A673 (cell line): ENCODE results near the gene RNF44. TPM values are rescaled to one million over a fixed set of nuclear protein-coding genes. Genes with fewer than 3 reads are reported as not detected.

Experiments used
- BruUV-seq: library from RNA; stranded (reverse); fragments of 400-500 nt; replicated peaks from 2 replicates; lab custom pipeline; 2021; lab: Mats Ljungman, UMichigan
- CTCF ChIA-PET: fragments of 300-600 bp; sonication (Branson Sonifier 250); formaldehyde crosslinking; loops from one replicate; lab custom pipeline; 2022; ENCODE audit warnings: antibody characterized with exemption; lab: Charles Lee
- POLR2A ChIA-PET: fragments of 300-600 bp; sonication (Branson Sonifier 250); formaldehyde crosslinking; loops from one replicate; lab custom pipeline; 2022; ENCODE audit warnings: antibody characterized with exemption; ENCODE audit not compliant: low non-redundant PET; lab: Charles Lee
- DNase-seq: peaks from one replicate; pipeline ENCODE4 v3.0.0-alpha.2; 2015; ENCODE audit warnings: low spot score
- H3K27ac ChIP-seq: fragments of 200-600 bp; sonication (generic); 2 replicates; pipeline ENCODE4 v1.5.1; 2016; ENCODE audit warnings: mixed run types, low read depth, mild to moderate bottlenecking, mixed read lengths, antibody characterized with exemption, low read length; ENCODE audit not compliant: poor library complexity, severe bottlenecking
- H3K27me3 ChIP-seq: fragments of 200-600 bp; sonication (generic); replicated peaks from 2 replicates; pipeline ENCODE4 v1.6.1; 2017; ENCODE audit warnings: mixed run types, low read depth, mild to moderate bottlenecking, mixed read lengths, antibody characterized with exemption, low read length; ENCODE audit not compliant: insufficient read depth, poor library complexity
- H3K36me3 ChIP-seq: fragments of 200-600 bp; sonication (generic); 2 replicates; pipeline ENCODE4 v1.6.1; 2016; ENCODE audit warnings: mixed run types, mild to moderate bottlenecking, mixed read lengths, antibody characterized with exemption, low read length; ENCODE audit not compliant: insufficient read depth, poor library complexity, severe bottlenecking
- H3K4me1 ChIP-seq: fragments of 200-600 bp; sonication (generic); 2 replicates; pipeline ENCODE4 v1.6.1; 2017; ENCODE audit warnings: mixed run types, mild to moderate bottlenecking, mixed read lengths, antibody characterized with exemption, low read length; ENCODE audit not compliant: insufficient read depth, poor library complexity, severe bottlenecking
- H3K4me3 ChIP-seq: fragments of 200-600 bp; sonication (generic); 2 replicates; pipeline ENCODE4 v1.5.1; 2016; ENCODE audit warnings: low read depth, mixed run types, mild to moderate bottlenecking, mixed read lengths, low read length; ENCODE audit not compliant: poor library complexity, severe bottlenecking
- H3K9me3 ChIP-seq: fragments of 200-600 bp; sonication (generic); 2 replicates; pipeline ENCODE4 v1.6.1; 2016; ENCODE audit warnings: mixed run types, low read depth, mild to moderate bottlenecking, mixed read lengths, antibody characterized with exemption, low read length; ENCODE audit not compliant: poor library complexity, severe bottlenecking
- CTCF ChIP-seq: fragments of 300-800, 200-600 bp; sonication (generic); conservative IDR thresholded peaks from 2 replicates; pipeline ENCODE4 v1.5.1; 2017; ENCODE audit warnings: low read depth, mild to moderate bottlenecking, antibody characterized with exemption, low read length, moderate library complexity, mixed read lengths
- EZH2 ChIP-seq: fragments of 200-600 bp; sonication (generic); IDR thresholded peaks from 2 replicates; pipeline ENCODE4 v1.6.1; 2017; ENCODE audit warnings: borderline replicate concordance, low read depth, mild to moderate bottlenecking, mixed read lengths, antibody characterized with exemption, low read length; ENCODE audit not compliant: poor library complexity, severe bottlenecking
- intact Hi-C: fragments of 100-400 bp; cut with micrococcal nuclease; formaldehyde crosslinking; loops from one replicate; pipeline ENCODE4 v1.10.0; 2022; ENCODE audit not compliant: unreplicated experiment
- total RNA-seq: library from RNA; stranded (reverse); gene quantifications from 2 replicates; pipeline ENCODE4 v1.2.3, GENCODE V29; 2021

Gene RNF44
- total RNA-seq, 1 experiment from 2014 or later, result 92.8 TPM

- H3K4me3 ChIP-seq, result no peak overlapping the region
- BruUV-seq, result no TSS peak
Measured at GRCh38 chr5:176528301-176528700, 8.9 kb downstream of the RNF44 start.

GRCh38 chr5:176527246-176528222, 9.7 kb downstream of the RNF44 start:
- Histone ChIP-seq H3K27ac (no peak overlapping the region), H3K4me3 (no peak overlapping the region), H3K9me3 (no peaks in the 10 kb centered on the region), H3K27me3 (no peaks in the 10 kb centered on the region), H3K36me3 (peaks cover 43% of the 10 kb centered on the region), H3K4me1 (peaks cover 14% of the 10 kb centered on the region)
- TF ChIP-seq CTCF (no peak), EZH2 (no peak)
- no peak for DNase-seq
- ChIA-PET POLR2A (no interaction called here), CTCF (no interaction called here)
- BruUV-seq, result no TSS peak
- intact Hi-C loops, result no loop called here

More at GRCh38 chr5:176528301-176528700, 8.9 kb downstream of the RNF44 start:
- Histone ChIP-seq H3K4me1 (peaks cover 22% of the 10 kb centered on the region), H3K27me3 (no peaks in the 10 kb centered on the region), H3K27ac (no peak overlapping the region), H3K36me3 (peaks cover 46% of the 10 kb centered on the region), H3K9me3 (no peaks in the 10 kb centered on the region)
- TF ChIP-seq CTCF (no peak), EZH2 (no peak)
- intact Hi-C loops, result no loop called here
- no peak for DNase-seq
- POLR2A ChIA-PET, result no interaction called here
- CTCF ChIA-PET, result no interaction called here

- CTCF ChIA-PET, result no interaction called here
- no TSS peak for BruUV-seq
- peaks cover 36% of the 10 kb centered on the region for H3K36me3 ChIP-seq
- no peak for DNase-seq
- H3K9me3 ChIP-seq, result no peaks in the 10 kb centered on the region
- no peak overlapping the region for H3K27ac ChIP-seq
- POLR2A ChIA-PET, result no interaction called here
- H3K27me3 ChIP-seq, result no peaks in the 10 kb centered on the region
- H3K4me1 ChIP-seq, result peaks cover 6% of the 10 kb centered on the region
- H3K4me3 ChIP-seq, result no peak overlapping the region
- intact Hi-C loops, result no loop called here
- TF ChIP-seq CTCF (no peak), EZH2 (no peak)
Measured at GRCh38 chr5:176526462-176526861, 10.7 kb downstream of the RNF44 start.
